ENCODE measurements around the gene TFEB.

Gene TFEB

GRCh38 chr6:41674231-41675000, 61.0 kb downstream of the TFEB start:
- no peak for DNase-seq (ENCODE audit: low spot score)

- DNase-seq (ENCODE audit: low spot score): no peak
Observed at GRCh38 chr6:41673704-41674000, 61.8 kb downstream of the TFEB start.

GRCh38 chr6:41672816-41673703, 62.3 kb downstream of the TFEB start:
- DNase-seq (ENCODE audit: low spot score): no peak

- DNase-seq (ENCODE audit: low spot score): no peak
Observed at GRCh38 chr6:41672016-41672415, 63.4 kb downstream of the TFEB start.

- no peak for DNase-seq (ENCODE audit: low spot score)
Observed at GRCh38 chr6:41671376-41671775, 64.0 kb downstream of the TFEB start.

- no peak for DNase-seq (ENCODE audit: low spot score)
Observed at GRCh38 chr6:41670703-41671360, 64.6 kb downstream of the TFEB start.

- no peak for DNase-seq (ENCODE audit: low spot score)
Observed at GRCh38 chr6:41668968-41669367, 66.4 kb downstream of the TFEB start.

- no peak for DNase-seq (ENCODE audit: low spot score)
Observed at GRCh38 chr6:41667195-41667594, 68.2 kb downstream of the TFEB start.

GRCh38 chr6:41664271-41664670, 71.1 kb downstream of the TFEB start:
- DNase-seq (ENCODE audit: low spot score): no peak

GRCh38 chr6:41663568-41663967, 71.8 kb downstream of the TFEB start:
- DNase-seq (ENCODE audit: low spot score): no peak

- no peak for DNase-seq (ENCODE audit: low spot score)
Observed at GRCh38 chr6:41659935-41660334, 75.5 kb downstream of the TFEB start.

GRCh38 chr6:41658636-41659035, 76.8 kb downstream of the TFEB start:
- DNase-seq (ENCODE audit: low spot score): no peak

- no peak for DNase-seq (ENCODE audit: low spot score)
Observed at GRCh38 chr6:41657131-41658094, 78.0 kb downstream of the TFEB start.

- DNase-seq (ENCODE audit: low spot score): no peak
Observed at GRCh38 chr6:41656002-41656691, 79.3 kb downstream of the TFEB start.

GRCh38 chr6:41655646-41656001, 79.8 kb downstream of the TFEB start:
- no peak for DNase-seq (ENCODE audit: low spot score)

GRCh38 chr6:41655176-41655575, 80.2 kb downstream of the TFEB start:
- no peak for DNase-seq (ENCODE audit: low spot score)

GRCh38 chr6:41654698-41655151, 80.7 kb downstream of the TFEB start:
- DNase-seq (ENCODE audit: low spot score): no peak

GRCh38 chr6:41654151-41654697, 81.2 kb downstream of the TFEB start:
- no peak for DNase-seq (ENCODE audit: low spot score)

- no peak for DNase-seq (ENCODE audit: low spot score)
Observed at GRCh38 chr6:41653691-41654090, 81.7 kb downstream of the TFEB start.

GRCh38 chr6:41652866-41653652, 82.3 kb downstream of the TFEB start:
- DNase-seq (ENCODE audit: low spot score): no peak
